GM18873 (cell line): ENCODE data around the gene DGKI.

Experiments
- ATAC-seq: cut with Tn5 transposase; IDR thresholded peaks from one replicate; pipeline ENCODE4 v1.9.1; 2021; ENCODE audit warnings: mild to moderate bottlenecking, moderate library complexity, moderate number of reproducible peaks; ENCODE audit not compliant: unreplicated experiment, low FRiP score

Gene DGKI

GRCh38 chr7:137402536-137403352 lies 444.0 kb downstream of the DGKI start:
- ATAC-seq = no peak

- ATAC-seq = no peak
Observed at GRCh38 chr7:137399827-137400823, 446.6 kb downstream of the DGKI start.

GRCh38 chr7:137396051-137396450 lies 450.7 kb downstream of the DGKI start:
- no peak for ATAC-seq

- no peak for ATAC-seq
Observed at GRCh38 chr7:137395420-137395819, 451.4 kb downstream of the DGKI start.

GRCh38 chr7:137393570-137393969 lies 453.2 kb downstream of the DGKI start:
- ATAC-seq = no peak

- no peak for ATAC-seq
Observed at GRCh38 chr7:137390076-137390475, 456.7 kb downstream of the DGKI start.

GRCh38 chr7:137388916-137389315 lies 457.9 kb downstream of the DGKI start:
- ATAC-seq = no peak

- ATAC-seq = no peak
Observed at GRCh38 chr7:137386966-137387365, 459.8 kb downstream of the DGKI start.

- no peak for ATAC-seq
Observed at GRCh38 chr7:137381045-137381444, 465.7 kb downstream of the DGKI start.

- ATAC-seq = no peak
Observed at GRCh38 chr7:137373507-137373906, 473.3 kb downstream of the DGKI start.

GRCh38 chr7:137371616-137372015 lies 475.2 kb downstream of the DGKI start:
- ATAC-seq = no peak

- no peak for ATAC-seq
Observed at GRCh38 chr7:137366995-137367394, 479.8 kb downstream of the DGKI start.

GRCh38 chr7:137363683-137364082 lies 483.1 kb downstream of the DGKI start:
- no peak for ATAC-seq

GRCh38 chr7:137360087-137360679 lies 486.6 kb downstream of the DGKI start:
- ATAC-seq = no peak

- ATAC-seq = no peak
Observed at GRCh38 chr7:137354961-137355360, 491.8 kb downstream of the DGKI start.

- ATAC-seq = no peak
Observed at GRCh38 chr7:137354396-137354795, 492.4 kb downstream of the DGKI start.

- no peak for ATAC-seq
Observed at GRCh38 chr7:137351941-137352340, 494.8 kb downstream of the DGKI start.

GRCh38 chr7:137345799-137346449 lies 500.9 kb downstream of the DGKI start:
- ATAC-seq = no peak

- ATAC-seq = no peak
Observed at GRCh38 chr7:137343281-137343841, 503.4 kb downstream of the DGKI start, which contains the start of gene PTN. Gene PTN (minus strand): TSS chr7:137343733. CDS start chr7:137254973, 88,760 bp downstream.

GRCh38 chr7:137342828-137343261 lies 503.9 kb downstream of the DGKI start:
- no peak for ATAC-seq
